ENCODE results near the gene HCN4.

Gene HCN4

GRCh38 chr15:73344056-73344455 is 24.7 kb downstream of the HCN4 start:
- DNase-seq (ENCODE audit: low read depth): no peak

GRCh38 chr15:73341886-73342600 is 26.7 kb downstream of the HCN4 start:
- DNase-seq (ENCODE audit: low read depth): no peak

- no peak for DNase-seq (ENCODE audit: low read depth)
Observed at GRCh38 chr15:73340502-73341192, 28.1 kb downstream of the HCN4 start.

GRCh38 chr15:73338606-73339374 is 30.0 kb downstream of the HCN4 start:
- DNase-seq (ENCODE audit: low read depth): no peak

GRCh38 chr15:73338058-73338457 is 30.7 kb downstream of the HCN4 start:
- no peak for DNase-seq (ENCODE audit: low read depth)

GRCh38 chr15:73337187-73337586 is 31.6 kb downstream of the HCN4 start:
- no peak for DNase-seq (ENCODE audit: low read depth)

- DNase-seq (ENCODE audit: low read depth): no peak
Observed at GRCh38 chr15:73336756-73337155, 32.0 kb downstream of the HCN4 start.

GRCh38 chr15:73335471-73335870 is 33.3 kb downstream of the HCN4 start:
- DNase-seq (ENCODE audit: low read depth): no peak

- no peak for DNase-seq (ENCODE audit: low read depth)
Observed at GRCh38 chr15:73335026-73335425, 33.7 kb downstream of the HCN4 start.

- no peak for DNase-seq (ENCODE audit: low read depth)
Observed at GRCh38 chr15:73334086-73334485, 34.7 kb downstream of the HCN4 start.

GRCh38 chr15:73333001-73333400 is 35.8 kb downstream of the HCN4 start:
- no peak for DNase-seq (ENCODE audit: low read depth)

GRCh38 chr15:73331991-73332925 is 36.5 kb downstream of the HCN4 start:
- no peak for DNase-seq (ENCODE audit: low read depth)

- no peak for DNase-seq (ENCODE audit: low read depth)
Observed at GRCh38 chr15:73331501-73331900, 37.3 kb downstream of the HCN4 start.

GRCh38 chr15:73330206-73331051 is 38.3 kb downstream of the HCN4 start:
- DNase-seq (ENCODE audit: low read depth): no peak

GRCh38 chr15:73329501-73330200 is 39.1 kb downstream of the HCN4 start:
- no peak for DNase-seq (ENCODE audit: low read depth)

- DNase-seq (ENCODE audit: low read depth): no peak
Observed at GRCh38 chr15:73328981-73329380, 39.8 kb downstream of the HCN4 start.

- no peak for DNase-seq (ENCODE audit: low read depth)
Observed at GRCh38 chr15:73328149-73328820, 40.5 kb downstream of the HCN4 start.

GRCh38 chr15:73326157-73326556 is 42.6 kb downstream of the HCN4 start:
- DNase-seq (ENCODE audit: low read depth): no peak

- DNase-seq (ENCODE audit: low read depth): no peak
Observed at GRCh38 chr15:73325191-73325861, 43.4 kb downstream of the HCN4 start.

All from stimulated activated CD8-positive, alpha-beta memory T cell treated with anti-CD3 and anti-CD28 coated beads, Interleukin-12 subunit alpha, Interleukin-12 subunit beta, amount 100 ng/mL, for 1 hour (primary cell).